Kidney epithelial cell (primary cell): ENCODE data around the gene BMPER. TPM values are rescaled to one million over a fixed set of nuclear protein-coding genes. Genes with fewer than 3 reads are reported as not detected.

Experiments used
- DNase-seq: peaks from one replicate; pipeline ENCODE4 v3.0.0-alpha.2; 2010; ENCODE audit warnings: low read depth
- H3K27me3 ChIP-seq: 2 replicates; pipeline ENCODE4 v1.6.0; 2011; ENCODE audit warnings: low read length; ENCODE audit not compliant: control insufficient read depth, insufficient read depth
- H3K36me3 ChIP-seq: 2 replicates; pipeline ENCODE4 v1.5.1; 2011; ENCODE audit warnings: low read length; ENCODE audit not compliant: control insufficient read depth, insufficient read depth
- H3K4me3 ChIP-seq: 2 replicates; pipeline ENCODE4 v1.5.1; 2011; ENCODE audit warnings: low read depth, mild to moderate bottlenecking, control low read depth, low read length
- CTCF ChIP-seq: IDR thresholded peaks from 2 replicates; pipeline ENCODE4 v1.5.1; 2011; ENCODE audit warnings: mild to moderate bottlenecking, moderate library complexity, low read length, control low read depth, inconsistent platforms; ENCODE audit not compliant: insufficient read depth, poor library complexity, severe bottlenecking
- total RNA-seq: library from RNA; depleted of rRNA; stranded (reverse); fragments of >200 nt; gene quantifications from 2 replicates; pipeline ENCODE4 v1.2.3, GENCODE V29; 2015

The BMPER gene
- total RNA-seq, 1 donor from 2014 or later = 0.04 TPM

DNA sequence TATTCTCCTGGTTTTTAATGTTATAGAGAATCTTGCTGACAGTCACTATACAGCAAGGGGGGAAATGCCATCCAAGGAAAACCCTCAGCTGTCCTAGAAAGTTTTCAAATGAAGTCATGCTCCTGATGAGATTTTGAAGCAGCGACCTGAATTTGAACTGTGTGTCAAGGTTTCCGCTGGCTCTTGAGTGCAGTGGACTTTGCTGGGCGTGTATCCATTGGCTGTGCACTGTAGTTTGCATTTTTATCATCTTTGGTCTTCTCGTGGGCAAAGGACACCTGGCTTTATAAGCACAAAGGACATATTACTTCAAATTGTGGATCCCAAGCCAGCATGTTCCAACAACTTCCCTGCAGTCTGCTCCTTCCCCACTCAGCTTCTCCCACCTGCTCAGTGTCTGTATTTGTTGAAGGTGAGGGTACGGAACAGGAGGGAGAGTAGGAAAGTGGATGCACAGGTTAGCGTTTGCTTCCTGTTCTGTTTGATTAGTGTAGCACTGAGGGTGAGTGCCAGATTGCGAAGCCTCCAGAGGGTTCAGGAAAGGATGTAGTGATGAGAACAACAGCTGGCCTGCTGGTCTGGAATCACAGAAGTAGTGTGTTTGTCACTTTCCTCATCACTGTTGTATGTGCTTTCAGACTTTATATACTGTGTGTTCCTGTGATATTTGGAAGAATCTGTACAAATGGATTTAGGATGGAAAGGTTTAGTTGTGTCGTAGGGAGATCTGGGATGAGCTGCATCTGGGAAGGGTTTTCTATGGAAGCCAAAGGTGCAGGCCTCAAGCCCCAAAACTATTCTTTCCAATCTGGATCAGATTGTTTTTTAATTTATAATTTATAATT lies 204.8 kb downstream of the BMPER start:
- no peak for DNase-seq
- H3K27me3 ChIP-seq = no peaks in the 10 kb centered on the region
- no peak for TF ChIP-seq CTCF
- no peaks in the 10 kb centered on the region for H3K36me3 ChIP-seq
- H3K4me3 ChIP-seq = no peak overlapping the region

DNA sequence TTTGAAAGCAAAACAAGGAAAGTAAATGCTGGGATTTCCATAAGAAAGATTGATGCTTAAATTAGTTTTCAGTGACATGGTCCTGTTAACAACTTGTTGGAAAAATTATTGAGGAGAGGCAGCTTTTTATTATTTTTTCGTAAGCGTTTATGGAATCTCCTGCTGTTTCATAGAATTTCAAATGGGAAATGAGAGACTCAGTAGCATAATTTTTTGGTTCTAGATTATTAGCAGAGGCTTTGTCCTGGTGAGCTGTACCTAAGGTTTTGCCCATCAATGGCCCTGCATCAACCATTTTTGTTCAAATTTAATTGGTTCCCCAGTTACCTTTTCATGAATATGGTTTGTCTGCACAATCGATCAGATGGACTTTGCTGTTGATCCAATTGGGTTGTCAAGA lies 205.7 kb downstream of the BMPER start:
- Histone ChIP-seq H3K27me3 (no peaks in the 10 kb centered on the region), H3K4me3 (no peak overlapping the region), H3K36me3 (no peaks in the 10 kb centered on the region)
- no peak for DNase-seq
- no peak for TF ChIP-seq CTCF

DNA sequence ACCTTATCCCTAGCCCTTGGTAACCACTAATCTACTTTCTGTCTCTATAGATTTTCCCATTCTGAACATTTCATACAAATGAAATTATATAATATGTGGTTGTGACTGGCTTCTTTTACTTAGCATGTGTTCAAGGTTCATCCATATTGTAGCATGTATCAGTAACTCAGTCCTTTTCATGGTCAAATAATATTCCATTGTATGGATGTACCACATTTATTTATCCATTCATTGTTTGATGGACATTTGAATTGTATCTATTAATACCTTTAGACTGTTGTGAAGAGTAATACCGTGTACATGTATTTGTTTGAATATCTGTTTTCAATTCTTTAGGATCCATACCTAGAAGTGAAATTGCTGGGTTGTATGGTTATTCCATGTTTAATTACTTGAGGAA lies 210.2 kb downstream of the BMPER start:
- H3K36me3 ChIP-seq = no peaks in the 10 kb centered on the region
- no peak for DNase-seq
- H3K27me3 ChIP-seq = no peaks in the 10 kb centered on the region
- TF ChIP-seq CTCF = no peak
- no peak overlapping the region for H3K4me3 ChIP-seq

GRCh38 chr7:34117573-34117972 lies 212.2 kb downstream of the BMPER start:
- DNase-seq = no peak
- no peak overlapping the region for H3K4me3 ChIP-seq
- H3K36me3 ChIP-seq = no peaks in the 10 kb centered on the region
- no peak for TF ChIP-seq CTCF
- H3K27me3 ChIP-seq = no peaks in the 10 kb centered on the region

- no peak for TF ChIP-seq CTCF
- DNase-seq = no peak
- Histone ChIP-seq H3K36me3 (no peaks in the 10 kb centered on the region), H3K4me3 (no peak overlapping the region), H3K27me3 (no peaks in the 10 kb centered on the region)
Observed at GRCh38 chr7:34121366-34121765, 216.0 kb downstream of the BMPER start.

- no peaks in the 10 kb centered on the region for H3K27me3 ChIP-seq
- no peak for TF ChIP-seq CTCF
- no peak overlapping the region for H3K4me3 ChIP-seq
- no peaks in the 10 kb centered on the region for H3K36me3 ChIP-seq
- no peak for DNase-seq
Observed at GRCh38 chr7:34123316-34123715, 218.0 kb downstream of the BMPER start.
